Activated T-helper 1 cell treated with anti-CD3 and anti-CD28 coated beads, Interleukin-2, amount 50 U/mL, for 16 hours (primary cell): ENCODE measurements around the gene SRSF7.
A peak's percentile ranks its signal among the peaks of the same experiment; 100 is the strongest.
"Not testable (repeated sequence)": the region's sequence is repeated elsewhere in the genome, so short reads cannot be mapped to it uniquely, and the experiment has no call there.

Source experiments
- DNase-seq, 2 donors: peaks; one replicate each; pipeline ENCODE4 v3.0.0-alpha.2; 2020; ENCODE audit warnings: low read depth in 1 of 2, low spot score in 1 of 2

The SRSF7 gene

DNA sequence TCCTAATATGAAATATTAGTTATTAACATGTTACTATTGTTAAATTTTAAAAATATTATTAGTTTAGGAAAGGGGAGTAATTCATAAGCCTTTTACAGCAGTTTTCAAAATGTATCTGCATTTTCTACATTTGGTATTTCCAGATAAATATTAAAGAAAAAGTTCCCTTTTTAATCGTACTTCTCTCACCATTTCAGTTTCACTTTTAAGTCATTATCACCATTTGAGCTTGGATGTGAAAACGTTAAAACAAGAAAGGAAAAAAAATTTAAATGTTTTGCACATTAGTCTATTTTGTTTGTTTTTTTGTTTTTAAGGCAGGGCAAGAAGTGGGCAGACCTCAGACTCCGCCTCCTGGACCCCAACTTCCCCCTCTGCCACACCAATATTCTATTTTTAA, 3.3 kb upstream of the SRSF7 start:
- no peak for DNase-seq

DNA sequence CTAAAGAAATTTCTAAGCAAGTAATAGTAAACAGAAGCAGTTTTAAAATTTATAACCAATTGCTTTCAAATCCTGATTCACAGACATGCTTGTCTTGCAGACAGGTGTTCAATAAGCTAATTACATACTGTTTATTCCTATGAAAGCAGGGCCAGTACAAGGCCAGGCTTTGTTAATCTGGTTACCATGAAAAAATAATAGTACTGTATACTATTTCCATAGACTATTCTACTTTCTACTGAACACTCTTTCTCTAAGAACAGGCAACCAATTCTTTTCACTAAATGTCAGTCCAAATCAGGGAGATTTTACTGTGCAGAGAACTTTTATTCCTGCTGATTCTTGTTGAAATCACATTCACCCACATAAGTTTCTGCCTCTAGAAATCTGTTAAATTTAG, 2.9 kb upstream of the SRSF7 start:
- no peak for DNase-seq

DNA sequence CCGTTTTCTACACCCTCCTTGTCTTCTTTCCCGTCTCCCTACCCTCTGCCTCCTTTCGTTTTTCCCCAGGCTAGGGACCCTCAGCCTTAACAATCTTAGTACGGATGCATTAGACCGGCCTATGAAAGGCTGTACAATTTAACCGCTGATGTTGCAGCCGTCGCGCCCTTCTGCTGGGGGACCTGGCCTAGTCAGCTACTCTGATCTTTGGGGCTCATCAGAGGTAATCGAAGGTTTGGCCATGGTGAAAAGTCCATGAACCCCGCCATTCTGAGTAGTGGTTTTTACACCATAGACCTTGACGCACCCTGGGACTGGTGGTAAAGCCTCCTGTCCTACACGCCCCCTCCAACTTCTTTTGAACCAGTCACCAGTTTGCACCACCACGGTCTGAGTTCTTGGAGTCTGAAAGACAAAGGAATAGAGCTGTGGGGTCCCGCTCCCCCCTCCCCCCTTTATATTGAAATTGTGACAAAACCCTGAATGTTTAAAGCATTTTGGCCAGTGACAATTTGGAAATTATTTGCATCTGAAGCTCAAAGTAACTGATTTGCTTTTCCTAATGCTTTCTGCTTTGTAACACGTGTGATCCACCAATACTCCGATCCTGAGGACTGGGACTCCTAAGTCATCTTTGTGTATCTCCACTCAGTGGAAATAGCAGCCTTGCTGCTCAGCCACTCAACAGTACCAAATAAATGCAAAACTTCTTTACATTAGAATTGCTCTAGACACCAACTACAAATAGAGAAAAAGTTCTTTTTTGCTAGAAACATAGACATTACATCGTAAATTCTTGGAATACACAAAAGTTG, 642 bp upstream of the SRSF7 start:
- DNase-seq, result no peak

DNA sequence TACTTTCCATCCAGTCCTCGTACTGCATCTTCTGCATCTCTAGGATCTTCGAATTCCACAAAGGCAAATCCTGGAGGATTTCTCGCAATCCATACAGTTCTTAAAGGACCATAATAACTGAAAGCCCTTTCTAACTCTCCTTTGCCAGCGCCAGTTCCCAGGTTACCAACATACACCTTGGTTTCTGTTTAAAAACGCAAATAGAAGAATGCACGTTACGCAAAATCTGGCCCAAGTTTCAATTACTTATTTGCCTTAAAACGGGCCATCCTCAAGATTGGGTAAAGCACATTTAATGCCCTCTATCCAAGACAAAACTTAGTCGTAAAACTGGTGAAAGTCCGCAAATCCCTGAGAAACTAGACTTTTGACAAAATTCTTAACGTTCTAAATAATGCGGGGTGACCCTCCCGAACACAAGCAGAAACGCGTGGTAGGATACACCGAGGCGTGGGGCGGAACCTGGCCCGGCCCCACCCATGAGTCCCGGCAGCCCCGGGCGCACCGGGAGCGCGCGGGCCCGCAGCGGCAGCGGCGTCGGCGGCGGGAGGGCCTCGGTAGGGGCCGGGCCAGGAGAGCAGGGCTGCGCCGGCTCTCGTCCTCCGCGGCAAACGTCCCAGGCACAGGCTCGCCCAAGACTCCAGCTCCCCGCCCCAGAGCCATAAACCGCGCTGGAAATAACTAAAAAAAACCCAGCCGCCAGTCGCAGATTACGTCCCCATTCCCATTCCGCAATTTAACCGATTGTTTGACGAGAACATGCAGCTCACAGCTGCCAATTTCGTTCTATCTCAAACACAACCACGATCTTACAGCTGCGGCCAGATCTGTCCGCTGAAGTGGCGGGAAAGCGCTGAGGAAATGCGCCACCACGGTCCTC, 910 bp downstream of the SRSF7 start:
- DNase-seq, result peak; percentile 15 to 34

DNA sequence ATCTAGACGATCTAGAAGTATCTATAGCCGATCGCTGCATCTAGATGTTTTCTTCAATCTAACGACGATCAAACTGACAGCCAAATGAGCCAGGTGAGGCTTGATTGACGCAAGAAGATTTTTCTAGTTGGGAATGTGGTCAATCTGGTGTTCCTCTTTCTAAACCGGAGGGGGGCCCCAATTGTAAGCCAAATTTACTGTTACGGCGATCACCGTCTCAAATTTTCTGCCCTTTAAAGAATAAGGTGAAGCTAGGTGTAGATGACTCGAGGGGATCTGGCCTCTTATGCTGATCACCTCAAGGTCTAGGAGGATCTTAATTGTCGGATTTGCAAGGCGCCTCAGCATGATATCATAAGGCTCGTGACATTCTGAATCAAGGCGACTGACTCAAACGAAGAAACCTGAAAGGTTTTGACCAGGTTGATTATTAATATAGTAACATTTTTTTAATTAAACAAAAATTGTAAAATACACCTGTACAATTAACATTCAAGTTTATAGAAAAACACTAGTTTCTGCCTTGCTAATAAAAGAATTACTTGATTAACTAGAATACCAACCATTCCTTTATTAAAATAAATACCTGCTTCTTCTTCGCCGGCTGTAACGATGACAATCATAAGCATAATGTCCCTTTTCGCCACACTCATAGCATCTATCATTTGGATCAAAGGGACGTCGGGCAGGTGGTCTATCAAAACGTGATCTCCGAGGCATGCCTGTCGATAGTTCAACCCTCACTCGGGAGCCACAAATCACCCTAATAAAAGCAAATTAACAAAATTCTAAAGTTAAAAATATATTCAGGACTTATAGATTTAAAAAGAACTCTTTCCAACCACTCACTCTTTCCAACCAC, 2.0 kb downstream of the SRSF7 start:
- DNase-seq, result no peak

DNA sequence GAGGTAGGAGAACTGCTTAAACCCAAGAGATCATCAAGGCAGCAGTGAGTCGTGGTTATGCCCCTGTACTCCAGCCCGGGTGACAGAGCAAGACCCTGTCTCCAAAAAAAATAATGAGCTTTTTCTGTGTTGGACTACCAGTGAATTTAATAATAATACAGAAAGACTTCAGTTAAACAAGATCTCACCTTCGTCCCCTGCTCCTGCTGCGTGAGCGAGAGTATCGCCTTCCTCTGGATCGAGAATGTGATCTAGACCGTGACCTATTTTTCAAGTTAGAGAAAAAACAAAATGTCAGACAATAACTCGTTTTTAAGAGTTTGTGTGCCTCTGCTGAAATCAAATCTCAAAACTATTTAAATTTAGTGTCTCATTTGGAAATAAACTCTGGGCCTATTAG, 2.8 kb downstream of the SRSF7 start:
- DNase-seq, result no peak

DNA sequence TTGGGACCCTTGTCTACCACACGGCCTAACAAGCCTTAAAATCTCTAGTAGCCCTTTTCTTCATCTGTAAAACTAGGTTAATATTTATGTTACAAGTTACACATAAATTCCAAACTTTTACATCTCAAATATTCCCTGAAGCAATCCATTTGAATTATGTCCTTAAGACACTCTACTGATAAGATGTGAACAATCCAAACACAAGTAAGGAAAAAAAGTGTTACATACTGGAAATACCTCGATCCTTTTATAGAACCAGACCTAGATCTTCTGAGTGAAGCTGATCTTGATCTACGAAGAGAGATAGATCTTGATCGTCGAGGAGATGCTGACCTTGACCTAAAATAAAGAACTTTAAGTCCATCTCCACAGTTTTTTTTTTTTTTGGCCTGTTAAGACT, 3.3 kb downstream of the SRSF7 start:
- no peak for DNase-seq

DNA sequence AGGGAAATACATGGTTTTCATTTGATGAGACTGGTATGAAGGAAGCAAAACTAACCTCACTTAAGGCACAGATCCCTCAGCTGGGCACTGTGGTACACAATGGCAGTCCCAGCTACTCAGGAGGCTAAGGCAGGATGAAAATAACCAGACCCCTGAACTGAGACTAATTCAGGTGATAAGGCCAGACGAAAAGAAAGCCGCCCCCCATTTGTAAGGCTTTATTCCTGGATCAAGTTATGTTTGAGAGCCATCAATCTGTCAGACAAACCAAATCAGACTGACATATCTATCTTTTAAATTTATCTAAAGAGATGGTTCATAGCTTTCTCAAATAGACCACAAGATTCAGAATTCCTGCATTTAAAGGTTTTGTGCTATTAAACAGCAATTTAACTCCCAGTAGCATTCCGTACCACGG, 4.1 kb downstream of the SRSF7 start:
- no peak for DNase-seq

DNA sequence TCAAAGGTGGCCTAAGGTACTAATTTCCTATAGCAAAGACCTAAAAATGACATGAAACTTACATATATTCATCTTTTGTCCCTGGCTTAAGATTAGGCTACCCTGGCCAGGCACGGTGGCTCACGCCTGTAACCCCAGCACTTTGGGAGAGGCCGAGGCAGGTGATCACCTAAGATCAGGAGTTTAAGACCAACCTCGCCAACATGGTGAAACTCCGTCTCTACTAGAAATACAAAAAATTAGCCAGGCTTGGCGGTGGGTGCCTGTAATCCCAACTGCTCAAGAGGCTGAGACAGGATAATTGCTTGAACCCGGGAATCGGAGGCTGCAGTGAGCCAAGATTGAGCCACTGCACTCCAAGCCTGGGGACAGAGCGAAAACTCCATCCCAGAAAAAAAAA, 5.9 kb downstream of the SRSF7 start:
- no peak for DNase-seq

DNA sequence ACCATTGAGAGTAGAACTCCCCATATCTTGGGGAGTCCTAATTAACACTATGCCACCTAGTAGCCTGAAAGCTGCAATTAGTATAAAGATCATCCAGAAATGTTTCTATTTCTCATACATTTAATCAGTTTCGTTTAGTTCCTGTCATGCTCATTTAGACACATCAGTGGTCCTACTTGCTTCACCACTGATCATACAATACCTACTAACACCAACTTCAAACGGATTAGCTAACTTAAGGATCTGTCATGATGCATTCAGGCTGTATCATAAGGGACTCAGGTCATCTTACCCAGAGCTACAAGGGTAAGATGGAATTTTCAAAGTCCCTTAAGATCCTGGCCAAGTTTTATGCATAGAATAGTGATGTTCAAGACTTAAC, 6.8 kb downstream of the SRSF7 start:
- no peak for DNase-seq

DNA sequence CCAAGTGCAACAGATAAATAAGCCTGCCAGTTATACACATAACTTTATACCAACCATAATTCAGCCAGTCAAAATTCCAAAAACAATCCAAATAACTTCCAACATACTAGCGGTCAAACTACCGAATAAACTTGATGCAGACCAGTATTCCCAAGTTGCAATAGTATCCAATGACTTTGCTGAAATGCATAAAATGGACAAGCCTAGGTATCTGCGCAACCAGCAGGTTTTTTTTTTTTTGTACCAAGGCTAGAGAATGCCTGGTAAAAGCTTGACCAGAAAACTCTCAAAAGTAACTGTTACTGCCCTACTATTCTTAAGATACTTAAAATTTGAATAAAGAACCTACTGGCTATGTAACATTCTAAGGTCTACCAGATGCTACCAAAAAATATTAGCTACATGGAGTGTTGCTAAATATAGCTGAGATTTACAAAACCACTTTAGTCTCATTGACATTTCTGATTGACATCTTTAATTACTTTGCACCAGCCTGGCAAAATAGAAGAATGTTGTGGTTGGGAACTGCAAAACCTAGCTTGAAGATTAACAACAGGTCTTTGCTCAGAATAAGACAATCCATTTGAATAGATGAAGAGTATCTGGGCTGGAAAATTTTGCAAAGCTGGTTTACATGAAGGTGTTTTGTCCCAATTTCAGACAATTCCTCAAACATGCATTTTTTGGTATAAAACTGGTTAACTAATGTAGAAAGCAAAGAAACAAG, 7.3 kb downstream of the SRSF7 start:
- DNase-seq, result no peak

DNA sequence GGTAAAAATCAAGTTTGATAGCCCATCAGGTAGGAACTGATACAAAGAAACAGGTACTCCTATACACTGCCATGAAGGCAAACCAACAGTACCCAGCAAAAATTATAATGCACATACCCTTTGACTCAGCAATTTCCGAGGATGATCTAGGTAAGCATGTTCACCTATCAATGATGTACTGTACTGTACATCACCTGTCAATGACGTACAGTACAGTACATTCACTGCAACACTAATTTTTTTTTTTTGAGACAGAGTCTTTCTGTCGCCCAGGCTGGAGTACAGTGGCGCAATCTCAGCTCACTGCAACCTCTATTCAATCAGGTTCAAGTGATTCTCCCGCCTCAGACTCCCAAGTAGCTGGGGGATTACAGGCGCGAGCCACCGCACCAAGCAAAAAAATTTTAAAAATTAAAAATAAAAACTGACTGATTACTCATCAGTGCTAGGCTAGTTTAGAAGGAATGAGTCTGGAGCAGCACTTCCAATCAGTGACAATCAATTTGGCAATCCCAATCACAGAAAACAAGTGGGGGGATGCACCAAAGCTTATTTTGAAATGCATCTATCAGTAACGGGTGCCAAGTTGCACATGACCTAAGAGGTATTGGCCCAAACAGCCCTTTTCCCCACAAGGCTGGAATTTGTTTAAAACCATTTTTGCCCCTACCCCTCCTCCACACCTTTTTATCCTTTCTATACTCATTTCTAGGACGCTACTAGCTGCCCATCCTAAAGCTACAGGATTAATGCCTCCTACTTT, 8.2 kb downstream of the SRSF7 start:
- DNase-seq, result no peak

DNA sequence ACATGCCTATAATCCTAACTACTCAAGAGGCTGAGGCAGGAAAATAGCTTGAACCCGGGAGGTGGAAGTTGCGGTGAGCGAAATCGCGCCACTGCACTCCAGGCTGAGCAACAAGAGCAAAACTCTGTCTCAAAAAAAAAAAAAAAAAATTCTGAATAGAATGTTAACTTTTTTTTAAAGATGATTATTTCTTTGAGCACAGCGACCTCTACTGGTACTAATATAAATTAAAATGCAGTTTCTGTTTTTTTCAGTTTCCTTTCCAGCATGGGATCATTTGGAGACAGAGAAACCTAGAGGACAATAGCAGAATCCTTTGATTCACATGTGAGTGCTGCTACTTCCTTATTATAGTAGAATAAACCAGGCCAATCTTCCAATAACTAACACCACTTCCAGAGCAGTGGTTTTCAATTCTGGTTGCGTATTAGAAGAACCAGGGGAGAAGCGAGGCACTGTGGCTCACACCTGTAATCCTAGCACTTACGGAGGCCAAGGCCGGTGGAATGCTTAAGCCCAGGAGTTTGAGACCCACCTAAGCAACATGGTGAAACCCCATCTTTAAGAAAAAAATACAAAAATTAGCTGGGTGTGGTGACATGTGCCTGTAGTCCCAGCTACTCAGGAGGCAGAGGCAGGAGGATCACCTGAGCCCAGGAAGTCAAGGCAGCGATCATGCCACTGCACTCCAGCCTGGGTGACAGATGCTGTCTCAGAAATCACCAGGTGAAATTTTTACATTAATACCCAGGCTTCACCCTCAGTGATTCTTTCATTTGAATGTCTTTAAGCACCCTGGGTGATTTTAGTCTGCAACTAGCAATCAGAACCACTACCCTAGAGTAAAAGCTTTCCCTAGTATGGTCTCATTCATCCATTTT, 10.1 kb downstream of the SRSF7 start:
- no peak for DNase-seq

DNA sequence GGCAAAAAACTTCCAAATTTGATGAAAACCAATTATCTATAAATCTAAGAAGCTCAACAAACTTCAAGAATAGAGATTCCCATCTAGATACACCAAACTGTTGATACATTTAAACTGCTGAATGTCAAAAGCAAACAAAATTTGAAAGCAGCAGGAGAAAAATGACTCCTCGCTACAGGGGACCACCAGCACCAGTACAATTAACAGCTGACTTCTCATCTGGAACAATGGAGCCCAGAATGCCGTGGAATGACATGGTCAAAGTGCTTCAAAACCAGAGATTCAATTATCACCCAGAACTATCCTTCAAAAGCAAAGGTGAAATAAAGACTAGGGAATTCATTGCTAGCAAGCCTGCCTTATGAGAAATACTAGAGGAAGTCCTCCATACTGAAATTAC, 11.6 kb downstream of the SRSF7 start:
- DNase-seq, result no peak

DNA sequence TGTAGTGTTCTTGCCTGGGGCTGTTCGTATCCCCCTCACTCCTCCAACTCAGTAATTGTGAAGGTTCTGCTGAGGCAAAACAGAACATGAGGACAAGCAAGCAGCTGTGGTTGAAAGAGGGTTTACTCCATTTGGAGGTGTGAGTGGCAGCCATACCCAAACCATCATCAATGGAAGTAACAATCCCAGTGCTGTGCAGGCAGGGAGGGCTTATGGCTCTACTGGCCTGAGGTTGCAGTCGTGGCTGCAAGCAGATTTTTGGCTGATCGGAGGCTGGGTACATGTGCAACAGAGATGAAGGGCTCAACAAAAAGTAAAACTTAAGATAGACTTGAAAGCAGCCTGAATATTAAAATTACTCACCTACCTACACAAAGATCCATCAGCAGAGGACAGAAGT, 13.2 kb downstream of the SRSF7 start:
- no peak for DNase-seq

DNA sequence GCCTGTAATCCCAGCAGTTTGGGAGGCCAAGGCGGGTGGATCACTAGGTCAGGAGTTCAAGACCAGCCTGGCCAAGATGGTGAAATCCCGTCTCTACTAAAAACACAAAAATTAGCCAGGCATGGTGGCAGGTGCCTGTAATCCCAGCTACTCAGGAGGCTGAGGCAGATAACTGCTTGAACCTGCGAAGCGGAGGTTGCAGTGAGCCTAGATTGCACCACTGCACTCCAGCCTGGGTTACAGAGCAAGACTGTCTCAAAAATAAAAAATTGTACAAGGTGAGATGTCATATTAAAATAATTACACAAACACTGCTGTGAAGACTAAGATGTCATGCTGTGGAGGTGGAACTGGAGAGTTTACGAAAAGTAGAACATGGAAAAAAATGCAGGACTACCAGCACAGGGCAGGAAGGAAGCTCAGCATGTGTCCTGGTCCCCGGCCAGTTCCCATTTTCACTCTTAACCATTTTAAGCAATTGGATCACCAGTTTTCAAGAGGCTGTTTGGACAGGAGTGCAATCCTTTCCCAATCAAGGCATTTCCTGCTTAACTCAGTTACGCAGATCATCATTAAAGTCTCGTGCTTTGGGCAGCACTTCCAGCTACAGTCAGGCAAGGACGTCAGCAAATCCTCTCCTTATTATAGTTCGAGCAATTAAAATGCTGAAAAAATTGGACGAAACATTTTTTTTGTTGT, 14.0 kb downstream of the SRSF7 start:
- DNase-seq, result not testable (repeated sequence)

DNA sequence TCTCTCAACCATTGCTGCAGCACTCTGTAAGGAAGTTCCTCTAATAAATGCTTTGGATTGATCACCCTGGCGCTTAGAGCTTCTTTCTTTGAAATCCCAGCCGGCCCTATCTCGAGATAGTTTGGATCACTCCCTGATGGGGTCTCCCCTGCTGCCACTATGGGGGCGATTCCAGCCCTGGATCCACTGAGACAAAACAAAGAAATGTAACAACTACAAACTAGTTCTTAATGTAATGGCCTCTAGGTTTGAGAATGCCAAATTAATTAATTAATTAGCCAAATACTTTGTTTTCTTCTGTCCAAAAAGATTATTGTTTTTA, 15.2 kb downstream of the SRSF7 start:
- DNase-seq, result no peak

DNA sequence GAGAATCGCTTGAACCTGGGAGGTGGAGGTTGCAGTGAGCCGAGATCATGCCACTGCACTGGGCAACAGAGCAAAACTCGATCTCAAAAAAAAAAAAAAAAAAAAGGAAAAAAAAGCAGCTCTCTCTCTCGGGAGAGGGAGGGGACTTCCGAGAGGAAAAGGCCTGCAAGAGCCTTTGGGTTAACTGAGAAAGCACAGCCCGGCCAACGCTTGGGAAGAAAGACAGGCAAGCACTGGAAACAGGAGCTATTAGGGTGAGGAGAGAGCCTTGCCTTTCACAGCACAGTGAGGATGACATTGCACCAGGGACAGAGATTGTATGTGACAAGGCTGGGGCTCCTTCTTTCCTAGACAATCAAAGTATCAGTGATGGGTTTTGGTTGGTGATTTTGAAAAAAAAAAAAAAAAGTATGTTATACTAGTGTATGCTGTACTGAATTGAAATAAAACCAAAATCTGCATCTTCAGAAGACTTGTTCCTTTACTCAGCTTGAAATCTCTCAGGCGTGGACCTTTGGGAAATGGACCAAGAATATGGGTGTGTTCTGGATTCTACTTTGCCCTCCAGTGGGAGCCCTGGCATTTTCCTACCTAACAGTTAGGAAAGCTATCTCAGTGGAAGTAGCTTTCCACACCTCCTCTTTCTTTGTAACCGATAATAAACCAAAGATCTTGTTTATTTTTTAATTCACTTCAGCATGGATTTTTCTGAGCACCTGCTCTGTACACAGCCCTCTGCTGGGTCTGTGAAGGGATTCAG, 16.7 kb downstream of the SRSF7 start:
- no peak for DNase-seq
